ENCODE measurements around the gene RAB18. TPM values are rescaled to one million over a fixed set of nuclear protein-coding genes. Genes with fewer than 3 reads are reported as not detected.
"Not testable (repeated sequence)": the region's sequence is repeated elsewhere in the genome, so short reads cannot be mapped to it uniquely, and the experiment has no call there.

RAB18 gene
- polyA plus RNA-seq, 3 donors, result 102 to 106 (median 106) TPM

- DNase-seq, result no peak
These were observed 8.0 kb upstream of the RAB18 start for GRCh38 chr10:27496137-27496536.

DNA sequence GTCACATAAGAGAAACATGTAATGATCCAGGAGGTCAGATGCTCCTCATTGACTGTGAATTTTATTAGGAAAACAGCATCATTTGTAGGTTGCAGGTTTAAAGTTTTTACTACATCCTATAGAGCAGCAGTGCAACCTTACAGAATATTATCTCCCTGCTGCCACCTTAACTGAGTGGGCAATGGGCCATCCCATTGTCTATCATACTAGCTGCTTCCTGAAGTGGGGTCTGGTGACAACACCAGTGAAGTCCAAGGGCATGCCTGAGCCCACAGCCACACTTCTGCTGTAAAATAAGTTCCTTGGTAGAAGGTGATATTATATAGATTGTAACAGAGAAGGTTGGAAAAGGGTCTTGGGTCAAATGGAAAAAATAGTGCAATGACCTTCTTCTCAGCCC lies 4.0 kb upstream of the RAB18 start:
- DNase-seq, result no peak

- DNase-seq, result no peak
These were observed 3.2 kb upstream of the RAB18 start for GRCh38 chr10:27500886-27501285.

GRCh38 chr10:27503498-27504006 lies 552 bp upstream of the RAB18 start:
- DNase-seq, result no peak

DNA sequence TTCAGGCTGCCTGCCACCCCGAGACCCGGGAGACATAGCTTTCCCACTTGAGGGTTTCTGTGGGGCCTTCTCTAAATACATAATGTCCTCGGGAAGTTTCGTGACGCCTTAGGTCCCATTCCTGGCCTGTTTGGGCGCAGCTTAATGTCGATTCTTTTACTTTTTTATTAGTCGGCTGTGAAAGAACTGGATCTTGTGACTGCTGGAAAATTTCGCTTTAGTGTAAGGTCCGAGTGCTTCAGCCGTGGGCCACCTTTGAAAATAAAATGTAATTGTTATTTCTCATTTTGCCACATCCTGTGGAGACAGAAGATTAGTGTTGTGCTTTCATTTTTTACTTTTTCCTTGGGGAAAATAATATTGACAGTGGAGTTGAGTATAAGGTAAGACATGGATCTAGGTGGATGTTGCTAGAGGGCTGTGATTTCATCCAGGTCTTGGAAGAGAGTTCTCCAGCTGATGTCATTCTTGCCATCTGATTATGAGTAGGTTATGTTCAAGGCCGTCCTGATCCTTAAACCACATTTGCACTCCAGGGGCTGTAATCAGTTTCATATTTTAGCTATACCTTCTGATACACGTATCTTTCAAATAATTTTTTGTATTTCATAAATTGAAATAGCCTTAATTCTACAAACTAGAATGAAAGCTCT lies 830 bp downstream of the RAB18 start:
- DNase-seq, result no peak

GRCh38 chr10:27505537-27505936 lies 1.4 kb downstream of the RAB18 start:
- not testable (repeated sequence) for DNase-seq

DNA sequence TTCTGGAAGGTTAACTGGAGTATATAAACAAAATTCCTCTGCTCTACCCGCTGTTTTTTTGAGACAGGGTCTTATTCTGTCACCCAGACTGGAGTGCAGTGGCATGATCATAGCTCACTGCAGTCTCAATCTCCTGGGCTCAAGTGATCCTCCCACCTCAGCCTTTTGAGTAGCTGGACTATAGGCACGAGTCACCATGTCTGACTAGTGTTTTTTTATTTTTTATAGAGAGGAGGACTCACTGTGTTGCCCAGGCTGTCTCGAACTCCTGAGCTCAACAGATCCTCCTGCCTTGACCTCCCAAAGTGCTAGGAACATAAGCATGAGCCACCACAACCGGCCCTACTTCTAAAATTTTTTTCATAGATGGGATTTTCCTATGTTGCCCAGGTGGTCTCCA lies 2.2 kb downstream of the RAB18 start:
- no peak for DNase-seq

DNA sequence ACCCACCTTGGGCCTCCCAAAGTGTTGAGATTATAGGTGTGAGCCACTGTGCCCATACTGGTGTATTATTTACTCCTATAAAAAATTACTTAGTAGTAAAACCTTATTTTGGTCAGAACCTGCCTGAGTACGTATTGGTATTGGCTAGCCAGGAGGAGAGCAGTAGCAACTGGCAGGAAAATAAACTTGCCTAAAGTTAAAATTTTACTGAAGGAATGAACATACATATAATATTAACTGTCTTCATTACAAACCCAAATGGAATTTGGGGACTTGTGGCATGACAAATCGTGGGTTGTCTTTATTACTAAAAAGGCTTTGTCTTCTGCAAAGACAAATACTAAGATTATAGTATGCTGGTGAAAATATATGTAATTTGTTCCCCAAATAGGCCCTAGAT lies 8.4 kb downstream of the RAB18 start:
- no peak for DNase-seq

- no peak for DNase-seq
These were observed 9.5 kb downstream of the RAB18 start for GRCh38 chr10:27513451-27514191.

- no peak for DNase-seq
These were observed 10.1 kb downstream of the RAB18 start for GRCh38 chr10:27514243-27514642.

DNA sequence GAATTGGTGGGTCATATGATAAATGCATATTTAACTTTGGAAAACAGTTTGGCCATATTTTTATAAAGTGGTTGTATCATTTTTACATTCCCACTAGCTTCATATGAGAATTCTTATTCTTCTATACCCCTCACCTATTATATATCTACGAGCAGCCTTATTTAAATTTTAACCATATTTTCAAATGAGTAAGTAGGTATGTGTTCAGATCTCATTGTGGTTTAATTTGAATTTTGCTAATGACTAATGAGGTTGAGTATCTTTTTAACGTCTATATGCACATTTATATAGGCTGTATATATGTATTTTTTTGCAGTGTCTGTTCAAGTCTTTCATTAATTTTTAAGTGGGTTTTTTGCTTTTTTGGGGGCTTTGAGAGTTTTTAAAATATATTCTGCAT lies 14.2 kb downstream of the RAB18 start:
- no peak for DNase-seq

DNA sequence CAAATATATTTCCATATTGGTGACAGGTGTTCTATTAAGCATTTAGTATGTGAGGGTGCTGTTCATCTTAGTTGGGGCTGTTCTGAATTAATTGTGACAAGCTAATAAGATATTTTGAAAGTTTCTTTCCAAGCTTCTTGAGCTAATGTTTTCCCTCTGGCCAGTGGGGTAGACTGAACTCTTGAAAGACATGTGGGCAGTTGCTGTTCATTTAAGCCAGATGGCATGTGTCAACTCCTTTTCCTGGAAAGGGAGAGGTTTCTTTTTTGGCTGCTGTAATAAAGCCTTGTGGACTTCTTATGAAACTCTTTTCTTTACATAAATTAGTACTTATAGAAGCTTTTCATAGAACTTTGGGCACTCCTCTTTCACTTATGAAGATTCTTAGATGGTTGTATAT lies 21.7 kb downstream of the RAB18 start:
- DNase-seq, result peak; percentile 15

GRCh38 chr10:27526242-27526641 lies 22.1 kb downstream of the RAB18 start:
- DNase-seq, result no peak

DNA sequence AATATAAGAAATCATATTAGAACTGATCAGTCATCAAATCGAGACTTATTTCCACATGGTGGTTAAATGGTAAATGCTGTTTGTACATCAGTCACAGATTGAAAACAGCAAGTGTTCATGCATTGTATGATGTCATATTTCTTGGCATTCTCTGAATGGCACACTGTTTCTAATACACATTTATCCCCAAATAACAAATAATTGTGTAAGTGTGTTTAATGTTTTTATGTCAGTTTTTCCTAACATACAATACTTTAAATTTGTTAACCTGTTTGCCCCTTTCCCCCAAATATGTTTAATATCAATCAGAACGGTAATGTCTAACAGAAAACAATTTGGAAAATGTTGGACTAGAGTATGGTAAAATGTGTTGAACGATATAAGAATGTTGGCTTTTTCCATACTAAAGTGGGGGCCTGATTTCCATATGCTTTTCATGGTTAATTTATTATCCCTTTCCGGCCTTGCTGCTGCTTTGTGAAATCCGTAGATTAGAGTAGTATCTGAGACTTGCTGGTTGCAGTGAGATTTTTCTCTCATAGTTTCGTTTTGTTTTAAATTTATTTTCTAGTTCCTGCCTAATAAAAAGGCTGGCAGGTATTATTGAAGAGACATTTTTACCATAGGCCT lies 23.7 kb downstream of the RAB18 start:
- no peak for DNase-seq

DNA sequence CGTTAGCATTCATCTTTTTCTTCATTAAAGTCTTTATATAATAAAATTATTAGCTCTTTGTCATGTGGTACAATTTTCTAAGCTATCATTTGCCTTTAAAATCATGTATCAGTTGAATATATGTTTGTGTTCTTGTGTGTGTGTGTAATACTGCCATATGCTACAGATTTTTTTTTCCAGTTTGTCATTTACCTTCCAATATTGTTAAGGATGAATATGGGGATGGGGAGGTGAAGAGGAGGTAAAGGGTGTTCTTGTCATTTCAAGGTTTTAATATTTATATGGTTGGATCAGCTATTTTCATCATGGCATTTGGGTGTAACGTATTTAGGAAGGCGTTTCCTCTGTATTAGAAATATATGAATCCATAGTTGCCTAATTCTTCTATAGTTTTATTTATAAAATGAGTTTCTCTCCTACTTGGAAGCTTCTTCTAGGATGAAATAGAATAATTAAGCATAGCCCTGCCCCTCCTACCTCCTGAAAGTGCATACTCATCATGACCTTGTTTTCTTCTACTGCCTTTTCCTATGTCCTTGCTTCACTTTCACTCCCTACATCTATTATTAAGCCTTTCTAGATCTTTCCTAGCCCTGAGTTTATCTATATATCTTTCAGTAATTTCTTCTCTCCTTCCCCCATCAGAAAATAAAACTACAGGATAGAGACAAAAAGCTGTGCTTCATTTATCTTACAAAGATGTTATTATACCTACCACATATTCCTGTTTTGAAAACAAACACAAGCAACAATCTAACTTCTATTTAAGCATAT lies 25.1 kb downstream of the RAB18 start:
- DNase-seq, result no peak

DNA sequence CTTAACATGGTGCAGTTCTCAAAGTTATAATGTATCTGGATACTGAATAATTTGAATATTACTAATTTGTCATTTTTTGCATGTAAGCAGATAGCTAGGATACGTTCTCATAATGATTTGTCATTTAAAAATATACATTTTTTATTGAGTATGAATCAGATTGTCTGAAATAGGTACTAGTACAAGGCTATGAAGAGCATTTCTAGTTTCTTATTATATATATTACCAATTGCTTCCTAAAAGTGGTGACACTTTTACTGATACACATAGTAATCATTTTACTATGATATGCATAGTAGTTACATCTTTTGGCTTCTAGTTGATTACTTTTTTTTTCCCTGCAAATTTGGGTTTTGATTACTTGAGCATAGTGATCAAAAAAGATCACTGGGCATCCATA lies 26.4 kb downstream of the RAB18 start:
- no peak for DNase-seq

- no peak for DNase-seq
These were observed 27.3 kb downstream of the RAB18 start for GRCh38 chr10:27531336-27531847.

DNA sequence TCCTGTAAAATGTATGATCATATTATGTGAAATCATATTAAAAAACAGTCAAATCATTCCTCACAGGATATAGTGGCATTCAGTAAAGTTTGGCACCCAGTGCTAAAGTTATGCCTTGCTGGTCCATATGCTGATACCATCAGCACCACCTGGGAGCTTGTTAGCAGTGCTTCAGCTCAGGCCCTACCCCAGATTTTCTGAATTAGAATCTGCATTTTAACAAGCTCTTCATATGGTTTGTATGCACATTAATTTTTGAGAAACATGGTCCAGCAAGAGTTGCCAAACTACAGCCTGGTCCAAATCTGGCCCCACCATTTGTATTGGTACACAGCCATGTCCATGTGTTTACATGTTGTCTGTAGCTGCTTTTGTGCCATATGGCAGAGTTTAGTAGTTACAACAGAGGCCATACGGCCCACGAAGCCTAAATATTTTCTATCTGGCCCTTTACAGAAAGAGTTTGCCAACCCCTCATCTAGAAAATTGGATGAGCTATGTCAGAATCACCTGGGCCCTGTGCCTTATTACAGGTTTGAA lies 30.1 kb downstream of the RAB18 start:
- no peak for DNase-seq

GRCh38 chr10:27535317-27535716 lies 31.2 kb downstream of the RAB18 start:
- DNase-seq, result no peak

- no peak for DNase-seq
These were observed 32.3 kb downstream of the RAB18 start for GRCh38 chr10:27536437-27536836.

- no peak for DNase-seq
These were observed 33.1 kb downstream of the RAB18 start for GRCh38 chr10:27537166-27537565.

DNA sequence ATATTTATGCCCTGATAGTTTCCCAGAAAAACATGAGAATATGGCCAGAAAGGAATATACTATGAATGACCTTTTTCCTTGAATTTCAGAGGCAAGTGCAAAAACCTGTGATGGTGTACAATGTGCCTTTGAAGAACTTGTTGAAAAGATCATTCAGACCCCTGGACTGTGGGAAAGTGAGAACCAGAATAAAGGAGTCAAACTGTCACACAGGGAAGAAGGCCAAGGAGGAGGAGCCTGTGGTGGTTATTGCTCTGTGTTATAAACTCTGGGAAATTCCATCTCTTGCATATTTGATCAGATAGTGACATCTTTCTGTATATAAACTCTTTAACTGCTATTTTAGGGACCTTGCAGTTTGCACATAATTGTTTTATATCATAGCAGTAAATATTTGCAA lies 33.7 kb downstream of the RAB18 start:
- no peak for DNase-seq

All from renal pelvis (tissue), 4 donors.